Right ventricle myocardium inferior (tissue), 1 donor: ENCODE results near the gene MLLT10. TPM values are rescaled to one million over a fixed set of nuclear protein-coding genes. Genes with fewer than 3 reads are reported as not detected.

Experiments used
- ATAC-seq: fragments of 200-7000 bp; cut with Tn5 transposase; one replicate; pipeline ENCODE4 v1.9.1; 2020; ENCODE audit warnings: mild to moderate bottlenecking, moderate library complexity
- DNase-seq: peaks from one replicate; pipeline ENCODE4 v3.0.0; 2021; ENCODE audit errors: missing footprints
- intact Hi-C: fragments of 100-400 bp; cut with DNase I; formaldehyde crosslinking; loops from one replicate; pipeline ENCODE4 v1.11.0; 2022
- total RNA-seq: library from RNA; stranded (reverse); fragmentation: NEBNext Ultra II Directional; extraction: Animal tissue kit (Norgen Biotek cat#: 25700); gene quantifications from one replicate; pipeline ENCODE4 v1.2.1, GENCODE V29; 2021
- donor health status: DM: no; HTN: yes; CAD: no; lungs with severe emphysema.

Gene MLLT10
- total RNA-seq, 1 donor from 2014 or later, result 18.3 TPM

- DNase-seq, result no peak
- intact Hi-C loops, result no loop called here
These were observed 20.6 kb upstream of the MLLT10 start for GRCh38 chr10:21513405-21513788.

GRCh38 chr10:21514129-21514817, 19.8 kb upstream of the MLLT10 start:
- ATAC-seq (no peak), DNase-seq (no peak)
- intact Hi-C loops, result no loop called here

More at GRCh38 chr10:21513405-21513788, 20.6 kb upstream of the MLLT10 start:
- ATAC-seq, result no peak

GRCh38 chr10:21514818-21515351, 19.1 kb upstream of the MLLT10 start:
- intact Hi-C loops, result loop anchor here (5.0 kb wide), 1 partner anchor 217 kb away; no protein-coding TSS in a partner anchor
- DNase-seq (no peak), ATAC-seq (no peak)

GRCh38 chr10:21515361-21516241, 18.4 kb upstream of the MLLT10 start:
- DNase-seq (no peak), ATAC-seq (no peak)
- intact Hi-C loops, result loop anchor here (5.0 kb wide), 1 partner anchor 217 kb away; no protein-coding TSS in a partner anchor

GRCh38 chr10:21516242-21517131, 17.5 kb upstream of the MLLT10 start:
- intact Hi-C loops, result loop anchor here (1.0 to 5.0 kb wide), 2 partner anchors 17 to 216 kb away; no protein-coding TSS in a partner anchor
- peak; percentile 47 for ATAC-seq
- DNase-seq, result peak; percentile 87

- ATAC-seq, result peak; percentile 77
- intact Hi-C loops, result loop anchor here (1.0 to 5.0 kb wide), 2 partner anchors 16 to 215 kb away; no protein-coding TSS in a partner anchor
These were observed 16.6 kb upstream of the MLLT10 start for GRCh38 chr10:21517134-21518031.

GRCh38 chr10:21518149-21518640, 15.8 kb upstream of the MLLT10 start:
- ATAC-seq, result peak; percentile 38
- intact Hi-C loops, result loop anchor here (5.0 kb wide), 1 partner anchor 214 kb away; no protein-coding TSS in a partner anchor
- no peak for DNase-seq

More at GRCh38 chr10:21517134-21518031, 16.6 kb upstream of the MLLT10 start:
- DNase-seq, result peak; percentile 81

GRCh38 chr10:21518641-21519396, 15.2 kb upstream of the MLLT10 start:
- no peak for DNase-seq
- intact Hi-C loops, result loop anchor here (5.0 kb wide), 1 partner anchor 213 kb away; no protein-coding TSS in a partner anchor
- peak; percentile 21 for ATAC-seq

- ATAC-seq, result no peak
- DNase-seq, result no peak
- intact Hi-C loops, result loop anchor here (5.0 kb wide), 1 partner anchor 213 kb away; no protein-coding TSS in a partner anchor
These were observed 14.6 kb upstream of the MLLT10 start for GRCh38 chr10:21519397-21519933.

GRCh38 chr10:21519941-21520436, 14.0 kb upstream of the MLLT10 start:
- ATAC-seq (no peak), DNase-seq (no peak)
- intact Hi-C loops, result loop anchor here (5.0 to 10.0 kb wide), 3 partner anchors 212 to 805 kb away; partner anchors contain the start of genes BMI1 and NEBL

- intact Hi-C loops, result loop anchor here (10.0 kb wide), 2 partner anchors 626 to 804 kb away; partner anchors contain the start of genes BMI1 and NEBL
These were observed 13.5 kb upstream of the MLLT10 start for GRCh38 chr10:21520509-21520908.

GRCh38 chr10:21520949-21521348, 13.1 kb upstream of the MLLT10 start:
- no peak for DNase-seq
- intact Hi-C loops, result loop anchor here (10.0 kb wide), 2 partner anchors 626 to 804 kb away; partner anchors contain the start of genes BMI1 and NEBL
- no peak for ATAC-seq

More at GRCh38 chr10:21520509-21520908, 13.5 kb upstream of the MLLT10 start:
- no peak for ATAC-seq
- no peak for DNase-seq

- ATAC-seq, result no peak
- intact Hi-C loops, result loop anchor here (10.0 kb wide), 2 partner anchors 627 to 803 kb away; partner anchors contain the start of genes BMI1 and NEBL
- DNase-seq, result no peak
These were observed 12.1 kb upstream of the MLLT10 start for GRCh38 chr10:21521751-21522533.

- intact Hi-C loops, result loop anchor here (10.0 kb wide), 2 partner anchors 628 to 802 kb away; partner anchors contain the start of genes BMI1 and NEBL
- ATAC-seq, result no peak
These were observed 11.2 kb upstream of the MLLT10 start for GRCh38 chr10:21522631-21523406.

More at GRCh38 chr10:21522631-21523406, 11.2 kb upstream of the MLLT10 start:
- DNase-seq, result no peak
